Measurements from ENCODE around the gene CTSO. TPM values are rescaled to one million over a fixed set of nuclear protein-coding genes. Genes with fewer than 3 reads are reported as not detected.

The CTSO gene
- total and polyA plus RNA-seq, 4 donors: 20.7 to 36.7 (median 24.5) TPM

DNA sequence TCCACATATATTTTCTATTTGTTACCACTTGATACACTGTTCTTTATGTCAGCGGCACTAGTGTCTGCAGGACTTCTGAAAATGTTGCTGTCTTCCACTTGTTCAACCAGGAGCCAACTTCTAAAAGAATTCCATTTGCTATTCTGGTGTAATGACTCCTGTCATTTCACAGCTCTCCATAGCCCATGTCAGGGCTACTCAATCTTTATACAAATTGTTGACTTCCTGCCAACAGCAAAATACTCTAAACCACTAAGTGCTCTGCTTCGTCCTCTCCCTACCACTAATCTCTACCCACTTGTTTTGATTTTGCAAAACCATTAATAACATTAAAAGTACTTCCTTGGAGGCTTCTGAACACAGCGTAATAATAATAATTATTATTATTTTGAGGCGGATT, 7.2 kb downstream of the CTSO start:
- WGBS: 56% methylated on average over 4 of the region's 4 CpGs

DNA sequence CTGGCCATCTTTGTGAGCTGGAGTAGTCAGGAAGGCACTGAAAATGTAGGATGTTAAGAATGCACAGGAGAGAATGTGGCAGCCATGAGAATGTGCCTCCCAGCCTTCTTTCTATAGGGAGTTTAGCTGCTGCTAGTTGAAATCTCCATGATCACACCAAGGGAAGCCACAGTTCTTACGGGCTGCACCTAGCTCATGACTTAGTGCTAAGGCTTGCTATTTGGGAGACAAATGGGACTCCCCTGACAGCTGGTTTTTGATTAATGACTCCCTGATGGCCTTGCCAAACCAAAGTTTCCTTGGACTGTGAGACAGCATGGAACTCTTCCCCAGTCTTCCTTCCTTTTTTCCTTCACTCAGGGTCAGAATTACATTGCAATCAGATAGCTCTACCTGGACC, 9.2 kb downstream of the CTSO start:
- Histone ChIP-seq H3K27ac (ENCODE audit: low read depth in 1 of 2, low read length in 2 of 2) (peak overlapping the region in 1 of 2 donors; percentile 60), H3K27me3 (ENCODE audit: control insufficient read depth in 4 of 4, insufficient read depth in 4 of 4, low read length in 3 of 4) (no peaks in the 10 kb centered on the region), H3K4me3 (ENCODE audit: low read depth in 1 of 3, low read length in 3 of 3) (no peak overlapping the region), H3K4me1 (ENCODE audit: control insufficient read depth in 4 of 4, insufficient read depth in 4 of 4, low read length in 3 of 4) (peaks cover 5 to 20% (median 13%) of the 10 kb centered on the region in 4 donors), H3K9ac (ENCODE audit: low read depth in 1 of 2, low read length in 2 of 2) (no peak overlapping the region), H3K36me3 (ENCODE audit: control insufficient read depth in 4 of 4, insufficient read depth in 3 of 4, low read depth in 1 of 4, low read length in 3 of 4) (peaks cover 0 to 6% (median 4%) of the 10 kb centered on the region in 4 donors), H3K9me3 (ENCODE audit: control insufficient read depth in 4 of 4, low read length in 3 of 4) (no peaks in the 10 kb centered on the region)
- 39% methylated on average over 1 of the region's 1 CpG for WGBS
- no peak for DNase-seq (ENCODE audit: low spot score)
- TF ChIP-seq NR2F2 (IDR thresholded peaks at IDR 0.05) (no peak), HNF4A (conservative IDR thresholded peaks at IDR 0.05) (peak; percentile 15 to 35), RXRA (IDR thresholded peaks at IDR 0.05) (peak in 1 of 2 donors; percentile 6)

More for the DNA sequence above, 7.2 kb downstream of the CTSO start:
- no peaks in the 10 kb centered on the region for H3K27me3 ChIP-seq (ENCODE audit: control insufficient read depth in 4 of 4, insufficient read depth in 4 of 4, low read length in 3 of 4)
- DNase-seq (ENCODE audit: low spot score): no peak
- no peaks in the 10 kb centered on the region for H3K9me3 ChIP-seq (ENCODE audit: control insufficient read depth in 4 of 4, low read length in 3 of 4)
- TF ChIP-seq, protein P1, sequence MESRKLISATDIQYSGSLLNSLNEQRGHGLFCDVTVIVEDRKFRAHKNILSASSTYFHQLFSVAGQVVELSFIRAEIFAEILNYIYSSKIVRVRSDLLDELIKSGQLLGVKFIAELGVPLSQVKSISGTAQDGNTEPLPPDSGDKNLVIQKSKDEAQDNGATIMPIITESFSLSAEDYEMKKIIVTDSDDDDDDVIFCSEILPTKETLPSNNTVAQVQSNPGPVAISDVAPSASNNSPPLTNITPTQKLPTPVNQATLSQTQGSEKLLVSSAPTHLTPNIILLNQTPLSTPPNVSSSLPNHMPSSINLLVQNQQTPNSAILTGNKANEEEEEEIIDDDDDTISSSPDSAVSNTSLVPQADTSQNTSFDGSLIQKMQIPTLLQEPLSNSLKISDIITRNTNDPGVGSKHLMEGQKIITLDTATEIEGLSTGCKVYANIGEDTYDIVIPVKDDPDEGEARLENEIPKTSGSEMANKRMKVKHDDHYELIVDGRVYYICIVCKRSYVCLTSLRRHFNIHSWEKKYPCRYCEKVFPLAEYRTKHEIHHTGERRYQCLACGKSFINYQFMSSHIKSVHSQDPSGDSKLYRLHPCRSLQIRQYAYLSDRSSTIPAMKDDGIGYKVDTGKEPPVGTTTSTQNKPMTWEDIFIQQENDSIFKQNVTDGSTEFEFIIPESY (IDR thresholded peaks at IDR 0.05): no peak
- TF ChIP-seq GABPA (IDR thresholded peaks at IDR 0.05 in 1 of 2, conservative IDR thresholded peaks at IDR 0.05 in 1 of 2) (no peak), EGR1 (IDR thresholded peaks at IDR 0.05; ENCODE audit: low read depth in 2 of 2) (no peak), FOXA2 (IDR thresholded peaks at IDR 0.05) (no peak), HNF4A (conservative IDR thresholded peaks at IDR 0.05) (no peak), RAD21 (IDR thresholded peaks at IDR 0.05) (peak in 1 of 2 donors; percentile 7), SP1 (IDR thresholded peaks at IDR 0.05) (no peak)
- TF ChIP-seq, protein P2, sequence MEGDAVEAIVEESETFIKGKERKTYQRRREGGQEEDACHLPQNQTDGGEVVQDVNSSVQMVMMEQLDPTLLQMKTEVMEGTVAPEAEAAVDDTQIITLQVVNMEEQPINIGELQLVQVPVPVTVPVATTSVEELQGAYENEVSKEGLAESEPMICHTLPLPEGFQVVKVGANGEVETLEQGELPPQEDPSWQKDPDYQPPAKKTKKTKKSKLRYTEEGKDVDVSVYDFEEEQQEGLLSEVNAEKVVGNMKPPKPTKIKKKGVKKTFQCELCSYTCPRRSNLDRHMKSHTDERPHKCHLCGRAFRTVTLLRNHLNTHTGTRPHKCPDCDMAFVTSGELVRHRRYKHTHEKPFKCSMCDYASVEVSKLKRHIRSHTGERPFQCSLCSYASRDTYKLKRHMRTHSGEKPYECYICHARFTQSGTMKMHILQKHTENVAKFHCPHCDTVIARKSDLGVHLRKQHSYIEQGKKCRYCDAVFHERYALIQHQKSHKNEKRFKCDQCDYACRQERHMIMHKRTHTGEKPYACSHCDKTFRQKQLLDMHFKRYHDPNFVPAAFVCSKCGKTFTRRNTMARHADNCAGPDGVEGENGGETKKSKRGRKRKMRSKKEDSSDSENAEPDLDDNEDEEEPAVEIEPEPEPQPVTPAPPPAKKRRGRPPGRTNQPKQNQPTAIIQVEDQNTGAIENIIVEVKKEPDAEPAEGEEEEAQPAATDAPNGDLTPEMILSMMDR (IDR thresholded peaks at IDR 0.05; ENCODE audit: low read depth, low read length, missing input control): no peak
- TF ChIP-seq, protein P3, sequence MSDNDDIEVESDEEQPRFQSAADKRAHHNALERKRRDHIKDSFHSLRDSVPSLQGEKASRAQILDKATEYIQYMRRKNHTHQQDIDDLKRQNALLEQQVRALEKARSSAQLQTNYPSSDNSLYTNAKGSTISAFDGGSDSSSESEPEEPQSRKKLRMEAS (IDR thresholded peaks at IDR 0.05): no peak
- no peak overlapping the region for H3K4me3 ChIP-seq (ENCODE audit: low read depth in 1 of 3, low read length in 3 of 3)
- H3K4me1 ChIP-seq (ENCODE audit: control insufficient read depth in 4 of 4, insufficient read depth in 4 of 4, low read length in 3 of 4): peaks cover 3 to 20% (median 13%) of the 10 kb centered on the region in 4 donors
- no peak overlapping the region for H3K27ac ChIP-seq (ENCODE audit: low read depth in 1 of 2, low read length in 2 of 2)
- no peak overlapping the region for H3K9ac ChIP-seq (ENCODE audit: low read depth in 1 of 2, low read length in 2 of 2)
- peaks cover 0 to 4% (median 0%) of the 10 kb centered on the region in 4 donors for H3K36me3 ChIP-seq (ENCODE audit: control insufficient read depth in 4 of 4, insufficient read depth in 3 of 4, low read depth in 1 of 4, low read length in 3 of 4)

DNA sequence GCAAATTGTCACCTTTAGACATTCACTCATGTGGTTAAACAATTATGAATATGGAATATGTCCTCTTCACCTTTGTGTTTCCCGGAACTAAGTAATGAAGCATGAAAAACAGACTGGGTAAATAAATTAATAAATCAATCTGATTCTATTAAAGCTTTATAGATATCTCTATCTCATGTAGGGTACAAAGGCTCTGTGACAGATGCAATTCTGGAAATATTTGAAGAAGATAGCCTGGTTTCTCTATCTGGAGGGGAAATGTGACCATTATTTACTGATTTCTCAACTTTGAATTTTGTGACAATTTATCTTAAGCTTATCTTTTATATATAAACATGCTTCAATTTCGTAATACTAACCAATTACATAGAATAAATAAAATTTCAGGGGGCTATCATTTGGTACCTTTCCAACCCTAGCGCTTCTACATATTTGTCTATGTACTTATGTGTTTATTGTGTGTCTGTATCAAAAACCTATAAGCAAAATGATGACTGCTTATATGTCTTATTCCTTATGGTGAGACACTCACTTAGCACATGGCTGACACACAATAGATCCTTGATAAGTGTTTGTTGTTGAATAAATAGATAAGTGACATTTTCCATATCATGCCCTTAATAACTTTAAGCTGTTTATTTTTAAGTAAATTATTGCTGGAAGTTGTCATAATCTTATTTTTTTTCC, 9.9 kb downstream of the CTSO start:
- WGBS: 33% methylated on average over 3 of the region's 3 CpGs
- Histone ChIP-seq H3K4me3 (ENCODE audit: low read depth in 1 of 3, low read length in 3 of 3) (no peak overlapping the region), H3K27me3 (ENCODE audit: control insufficient read depth in 4 of 4, insufficient read depth in 4 of 4, low read length in 3 of 4) (no peaks in the 10 kb centered on the region), H3K27ac (ENCODE audit: low read depth in 1 of 2, low read length in 2 of 2) (peak overlapping the region; percentile 38 to 60), H3K4me1 (ENCODE audit: control insufficient read depth in 4 of 4, insufficient read depth in 4 of 4, low read length in 3 of 4) (peaks cover 5 to 22% (median 13%) of the 10 kb centered on the region in 4 donors), H3K9me3 (ENCODE audit: control insufficient read depth in 4 of 4, low read length in 3 of 4) (no peaks in the 10 kb centered on the region), H3K9ac (ENCODE audit: low read depth in 1 of 2, low read length in 2 of 2) (no peak overlapping the region), H3K36me3 (ENCODE audit: control insufficient read depth in 4 of 4, insufficient read depth in 3 of 4, low read depth in 1 of 4, low read length in 3 of 4) (peaks cover 0 to 6% (median 5%) of the 10 kb centered on the region in 4 donors)
- DNase-seq (ENCODE audit: low spot score): no peak
- TF ChIP-seq, protein P3 (IDR thresholded peaks at IDR 0.05): peak; percentile 67
- peak; percentile 72 to 84 for TF ChIP-seq HNF4A (conservative IDR thresholded peaks at IDR 0.05)
- TF ChIP-seq, protein P2 (IDR thresholded peaks at IDR 0.05; ENCODE audit: low read depth, low read length, missing input control): no peak
- TF ChIP-seq SP1 (IDR thresholded peaks at IDR 0.05): peak; percentile 43
- TF ChIP-seq, protein P4, sequence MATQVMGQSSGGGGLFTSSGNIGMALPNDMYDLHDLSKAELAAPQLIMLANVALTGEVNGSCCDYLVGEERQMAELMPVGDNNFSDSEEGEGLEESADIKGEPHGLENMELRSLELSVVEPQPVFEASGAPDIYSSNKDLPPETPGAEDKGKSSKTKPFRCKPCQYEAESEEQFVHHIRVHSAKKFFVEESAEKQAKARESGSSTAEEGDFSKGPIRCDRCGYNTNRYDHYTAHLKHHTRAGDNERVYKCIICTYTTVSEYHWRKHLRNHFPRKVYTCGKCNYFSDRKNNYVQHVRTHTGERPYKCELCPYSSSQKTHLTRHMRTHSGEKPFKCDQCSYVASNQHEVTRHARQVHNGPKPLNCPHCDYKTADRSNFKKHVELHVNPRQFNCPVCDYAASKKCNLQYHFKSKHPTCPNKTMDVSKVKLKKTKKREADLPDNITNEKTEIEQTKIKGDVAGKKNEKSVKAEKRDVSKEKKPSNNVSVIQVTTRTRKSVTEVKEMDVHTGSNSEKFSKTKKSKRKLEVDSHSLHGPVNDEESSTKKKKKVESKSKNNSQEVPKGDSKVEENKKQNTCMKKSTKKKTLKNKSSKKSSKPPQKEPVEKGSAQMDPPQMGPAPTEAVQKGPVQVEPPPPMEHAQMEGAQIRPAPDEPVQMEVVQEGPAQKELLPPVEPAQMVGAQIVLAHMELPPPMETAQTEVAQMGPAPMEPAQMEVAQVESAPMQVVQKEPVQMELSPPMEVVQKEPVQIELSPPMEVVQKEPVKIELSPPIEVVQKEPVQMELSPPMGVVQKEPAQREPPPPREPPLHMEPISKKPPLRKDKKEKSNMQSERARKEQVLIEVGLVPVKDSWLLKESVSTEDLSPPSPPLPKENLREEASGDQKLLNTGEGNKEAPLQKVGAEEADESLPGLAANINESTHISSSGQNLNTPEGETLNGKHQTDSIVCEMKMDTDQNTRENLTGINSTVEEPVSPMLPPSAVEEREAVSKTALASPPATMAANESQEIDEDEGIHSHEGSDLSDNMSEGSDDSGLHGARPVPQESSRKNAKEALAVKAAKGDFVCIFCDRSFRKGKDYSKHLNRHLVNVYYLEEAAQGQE (IDR thresholded peaks at IDR 0.05): peak; percentile 29
- TF ChIP-seq NR2F2 (IDR thresholded peaks at IDR 0.05): no peak
- TF ChIP-seq FOXA1 (IDR thresholded peaks at IDR 0.05): peak; percentile 69
- TF ChIP-seq JUND (IDR thresholded peaks at IDR 0.05): peak; percentile 38 to 47
- TF ChIP-seq HNF4G (IDR thresholded peaks at IDR 0.05): peak; percentile 22
- TF ChIP-seq TAF1 (conservative IDR thresholded peaks at IDR 0.05): no peak
- peak in 1 of 2 donors; percentile 56 for TF ChIP-seq EGR1 (IDR thresholded peaks at IDR 0.05; ENCODE audit: low read depth in 2 of 2)
